ENCODE results near the gene GOLM1. TPM values are rescaled to one million over a fixed set of nuclear protein-coding genes. Genes with fewer than 3 reads are reported as not detected.
A peak's percentile ranks its signal among the peaks of the same experiment; 100 is the strongest.

GOLM1 gene
- total and polyA plus RNA-seq, 2 of the 4 experiments (the other 2 are of a cell fraction) = 54.8 to 59.2 TPM

GRCh38 chr9:86039991-86040860 is 59.1 kb downstream of the GOLM1 start:
- H4K91ac ChIP-seq (ENCODE audit: insufficient read depth, low read depth, low read length) = no peak overlapping the region
- H3K4ac ChIP-seq (ENCODE audit: low read depth, low read length) = no peak overlapping the region
- H2AFZ ChIP-seq (replicated peaks; ENCODE audit: low read length, poor library complexity) = no peak overlapping the region
- no peak overlapping the region for H3K14ac ChIP-seq (replicated peaks; ENCODE audit: low read depth, low read length)
- peak; percentile 33; the same call in 1 of the 2 replicates for ATAC-seq (ENCODE audit: low read depth)
- H3K23ac ChIP-seq (ENCODE audit: low read depth, low read length) = no peak overlapping the region
- H2BK5ac ChIP-seq (ENCODE audit: low read depth, low read length, poor library complexity, severe bottlenecking) = no peak overlapping the region
- no peak for TF ChIP-seq RAD21 (IDR thresholded peaks at IDR 0.05; ENCODE audit: low read length)
- no peak for TF ChIP-seq CEBPB (IDR thresholded peaks at IDR 0.05; ENCODE audit: low read depth, low read length)
- no peak for TF ChIP-seq CTCF (conservative IDR thresholded peaks at IDR 0.05; ENCODE audit: low read depth, low read length)
- TF ChIP-seq POLR2A (IDR thresholded peaks at IDR 0.05; ENCODE audit: low read depth, low read length) = no peak
- no peak for TF ChIP-seq NFE2L2 (IDR thresholded peaks at IDR 0.05; ENCODE audit: low read depth, low read length)
- no peak for TF ChIP-seq MAZ (IDR thresholded peaks at IDR 0.05; ENCODE audit: borderline replicate concordance, low read depth, low read length)
- no peak for TF ChIP-seq ELK1 (IDR thresholded peaks at IDR 0.05; ENCODE audit: borderline replicate concordance, low read depth, low read length)
- no peak for TF ChIP-seq RCOR1 (IDR thresholded peaks at IDR 0.05; ENCODE audit: insufficient replicate concordance, low read length)
- no peak for TF ChIP-seq BHLHE40 (IDR thresholded peaks at IDR 0.05; ENCODE audit: low read depth, low read length)
- no peak for TF ChIP-seq CHD1 (IDR thresholded peaks at IDR 0.05; ENCODE audit: low read depth, low read length)
- TF ChIP-seq SMC3 (IDR thresholded peaks at IDR 0.05; ENCODE audit: low read depth, low read length) = no peak
- no peak for TF ChIP-seq MXI1 (IDR thresholded peaks at IDR 0.05; ENCODE audit: borderline replicate concordance, low read depth, low read length)
- TF ChIP-seq RFX5 (IDR thresholded peaks at IDR 0.05; ENCODE audit: low read depth, low read length) = no peak
- no peak for TF ChIP-seq USF2 (IDR thresholded peaks at IDR 0.05; ENCODE audit: low read depth, low read length)
- H3K27me3 ChIP-seq (ENCODE audit: control insufficient read depth, insufficient read depth, low read length) = no peaks in the 10 kb centered on the region
- H2AK9ac ChIP-seq (replicated peaks; ENCODE audit: low read depth, low read length, poor library complexity) = peak overlapping the region; percentile 80
- no peak overlapping the region for H3K4me3 ChIP-seq (ENCODE audit: insufficient read depth, low read depth, low read length)
- H3K36me3 ChIP-seq (ENCODE audit: control insufficient read depth, insufficient read depth, low read length) = peaks cover 7% of the 10 kb centered on the region; the same call in 1 of the 2 replicates
- H3K4me1 ChIP-seq (ENCODE audit: control insufficient read depth, insufficient read depth, low read length) = peaks cover 5% of the 10 kb centered on the region; the same call in 1 of the 2 replicates
- no peak overlapping the region for H3K4me2 ChIP-seq (ENCODE audit: low read depth, low read length)
- no peak overlapping the region for H3K56ac ChIP-seq (ENCODE audit: extremely low read depth, insufficient read depth, low read length)
- H3K27ac ChIP-seq (ENCODE audit: insufficient read depth, low read length) = no peak overlapping the region
- no peaks in the 10 kb centered on the region; a peak in 1 of 4 replicates for H3K79me1 ChIP-seq (ENCODE audit: low read depth in 1 of 2, low read length in 2 of 2)
- DNase-seq = peak; percentile 43
- intact Hi-C loops (cut with micrococcal nuclease) (loop anchor here (2.0 to 10.0 kb wide), 2 partner anchors 59 to 235 kb away; partner anchors contain the start of gene GOLM1), in situ Hi-C loops (cut with MboI; ENCODE audit: low sequenced_read_pairs) (no loop called here), dilution Hi-C loops (cut with HindIII; ENCODE audit: low sequenced_read_pairs, unreplicated experiment) (no loop called here)
- H3K9me3 ChIP-seq (ENCODE audit: control insufficient read depth, insufficient read depth, low read length) = no peaks in the 10 kb centered on the region
- peak overlapping the region; percentile 5; the same call in 1 of the 2 replicates for H2AK5ac ChIP-seq (ENCODE audit: low read depth, low read length)
- no peak overlapping the region for H4K5ac ChIP-seq (ENCODE audit: low read depth, low read length)
- no peak overlapping the region for H3K18ac ChIP-seq (ENCODE audit: low read depth, low read length)
- H4K20me1 ChIP-seq (ENCODE audit: insufficient read depth, low read length) = no peaks in the 10 kb centered on the region
- 100% methylated on average over 2 of the region's 12 CpGs; no CpG with 5 or more reads in 1 of the 2 experiments for WGBS, 2 experiments (ENCODE audit: extremely low coverage in 2 of 2, insufficient read length in 1 of 2)
- POLR2A ChIA-PET (ENCODE audit: unreplicated experiment) = no interaction called here
- H2BK15ac ChIP-seq (ENCODE audit: low read depth, low read length) = no peak overlapping the region
- no TSS peak for BruUV-seq (replicated peaks)
- H2BK120ac ChIP-seq (ENCODE audit: low read depth, low read length) = no peak overlapping the region
- no peak overlapping the region for H2BK20ac ChIP-seq (ENCODE audit: low read depth, low read length)
- CTCF ChIA-PET = interaction anchor here (0.7 kb wide), 1 partner anchor 181 kb away, joined by 8 read pairs; no protein-coding TSS in a partner anchor
- H3K9me1 ChIP-seq (ENCODE audit: insufficient read depth, low read length) = peaks cover 6% of the 10 kb centered on the region
- H4K8ac ChIP-seq (ENCODE audit: low read depth in 2 of 2, low read length in 2 of 2) = no peak overlapping the region
- no peak overlapping the region for H3K9ac ChIP-seq (ENCODE audit: low read depth, low read length)

Data from IMR-90 (cell line).